GM18498 (cell line): ENCODE measurements around the gene AVL9.
"Not testable (repeated sequence)": the region's sequence is repeated elsewhere in the genome, so short reads cannot be mapped to it uniquely, and the experiment has no call there.

ENCODE experiments used
- ATAC-seq: cut with Tn5 transposase; IDR thresholded peaks from one replicate; pipeline ENCODE4 v1.9.1; 2021; ENCODE audit warnings: mild to moderate bottlenecking, moderate library complexity; ENCODE audit not compliant: unreplicated experiment

Gene AVL9

DNA sequence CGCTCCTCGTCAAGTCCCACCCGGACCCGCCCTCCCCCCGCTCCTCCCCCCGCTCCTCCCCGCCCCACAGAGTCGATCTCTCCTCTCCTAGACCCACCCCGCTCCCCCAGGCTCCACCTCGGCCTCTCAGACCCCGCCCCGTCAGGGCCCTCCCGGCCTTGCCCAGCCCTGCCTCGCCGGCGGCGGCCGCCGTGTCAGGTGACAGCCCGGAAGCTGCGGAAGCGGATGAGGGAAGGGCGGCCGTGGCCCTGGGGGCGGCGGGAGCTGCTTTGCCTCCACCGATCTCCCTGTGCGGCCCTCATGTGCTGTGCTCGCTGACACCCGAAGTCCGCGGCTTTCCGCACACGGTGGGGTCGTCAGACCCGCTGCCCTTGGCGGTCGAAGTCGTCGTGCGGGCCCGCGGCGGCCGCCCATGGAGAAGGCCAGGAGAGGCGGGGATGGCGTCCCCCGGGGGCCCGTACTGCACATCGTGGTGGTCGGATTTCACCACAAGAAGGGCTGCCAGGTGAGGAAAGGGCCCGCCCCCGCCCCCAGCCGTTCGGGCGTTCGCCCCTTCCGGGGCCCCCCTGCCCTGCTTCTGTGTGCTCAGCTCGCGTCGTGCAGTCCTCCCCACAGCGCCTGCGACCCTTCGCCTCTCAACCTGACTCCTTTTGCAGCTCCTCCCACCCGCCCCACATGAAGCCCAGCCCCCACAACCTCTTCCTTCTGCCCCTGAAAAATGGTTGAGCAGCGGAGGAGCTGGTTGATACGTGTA, at the start of gene AVL9:
AVL9 (plus strand) TSS at position 192 of the 754 bp plus-strand sequence; CDS start at position 413, 221 bp downstream.
- peak; percentile 96 for ATAC-seq

DNA sequence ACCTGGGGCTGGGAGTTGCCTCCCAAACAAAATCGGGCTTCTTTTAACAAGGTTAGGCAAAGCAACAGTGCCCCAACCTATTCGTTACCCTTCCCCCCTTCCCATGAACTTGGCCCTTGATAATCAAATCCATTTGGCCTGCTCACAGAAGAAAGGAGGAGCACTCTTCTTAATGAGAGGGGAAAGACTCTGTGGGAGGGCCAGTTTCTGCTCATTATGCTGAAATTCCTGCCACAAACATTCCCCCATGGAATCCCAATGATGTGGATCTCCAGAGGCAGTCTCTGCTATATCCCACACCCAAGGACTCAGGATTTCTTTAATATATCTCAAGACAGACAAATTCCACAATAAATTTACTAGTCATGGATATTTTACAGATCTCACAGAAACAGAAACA, 48.1 kb upstream of the AVL9 start:
- no peak for ATAC-seq

DNA sequence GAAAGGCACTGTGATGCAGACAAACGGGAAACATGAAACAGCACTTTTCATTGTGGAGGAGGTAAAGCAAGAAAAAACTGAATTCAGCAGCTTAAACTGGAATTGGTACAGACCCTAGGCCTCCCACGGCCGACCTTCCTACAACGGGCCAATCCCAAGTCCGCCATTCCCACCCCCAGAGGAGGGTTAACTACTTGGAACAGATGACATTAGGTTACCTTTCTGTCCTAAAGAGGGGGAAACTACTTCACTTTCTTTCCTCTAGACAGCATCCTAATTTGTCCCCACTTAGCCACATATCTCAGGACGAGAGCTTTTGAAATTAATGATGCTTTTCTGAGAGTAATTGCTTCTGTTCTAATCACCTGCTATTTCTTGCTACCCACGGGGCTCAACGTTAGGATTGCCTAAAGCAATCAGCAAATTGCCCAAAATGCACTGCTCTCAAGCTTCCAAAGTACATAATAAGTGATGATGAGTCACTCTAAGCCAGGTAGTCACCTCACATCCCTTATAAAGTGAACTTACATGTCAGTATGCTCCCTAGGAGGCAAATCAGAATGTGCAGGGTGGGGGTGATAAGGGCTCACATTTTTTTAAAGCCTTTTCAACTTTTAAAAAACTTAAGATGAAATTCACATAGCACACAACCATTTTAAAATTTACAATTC, 41.8 kb upstream of the AVL9 start:
- no peak for ATAC-seq

DNA sequence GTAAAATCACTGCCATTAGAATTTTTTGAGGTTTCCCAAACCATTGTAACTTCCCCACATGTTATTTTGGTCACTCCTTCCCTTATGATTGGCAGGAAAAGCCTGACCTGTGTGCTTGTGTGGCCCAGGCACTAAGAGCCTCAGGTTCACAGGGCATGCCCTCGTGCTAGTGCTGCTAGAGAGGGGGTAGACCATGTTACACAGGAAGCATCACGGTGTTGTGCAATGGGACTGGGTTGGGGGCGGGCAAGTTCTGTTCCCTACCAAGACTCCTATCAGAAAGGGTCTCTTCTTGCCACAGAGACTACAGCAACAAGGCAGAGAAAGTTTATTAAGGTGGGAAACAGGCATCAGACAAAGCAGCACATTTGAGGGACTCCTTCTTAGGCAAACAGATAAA, 37.3 kb upstream of the AVL9 start:
- ATAC-seq, result no peak

DNA sequence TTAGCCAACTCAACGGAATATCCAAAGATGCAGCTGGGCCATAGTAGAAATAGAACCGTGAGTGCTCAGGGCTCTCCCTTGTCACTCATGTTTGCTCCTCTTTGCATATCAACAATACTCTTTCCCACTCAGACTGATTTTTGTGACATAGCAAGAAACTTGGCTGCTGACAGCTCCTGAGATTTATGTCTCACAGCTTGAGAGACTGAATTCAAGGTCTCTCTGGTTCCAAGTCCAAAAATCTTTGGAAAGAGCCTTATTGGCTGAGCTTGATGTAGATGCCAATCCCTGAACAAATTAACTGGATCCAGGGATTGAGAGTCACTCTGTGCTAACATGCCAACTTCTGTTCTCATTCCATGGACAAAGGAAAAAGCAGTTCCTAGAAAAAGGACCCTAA, 35.5 kb upstream of the AVL9 start:
- ATAC-seq, result no peak

DNA sequence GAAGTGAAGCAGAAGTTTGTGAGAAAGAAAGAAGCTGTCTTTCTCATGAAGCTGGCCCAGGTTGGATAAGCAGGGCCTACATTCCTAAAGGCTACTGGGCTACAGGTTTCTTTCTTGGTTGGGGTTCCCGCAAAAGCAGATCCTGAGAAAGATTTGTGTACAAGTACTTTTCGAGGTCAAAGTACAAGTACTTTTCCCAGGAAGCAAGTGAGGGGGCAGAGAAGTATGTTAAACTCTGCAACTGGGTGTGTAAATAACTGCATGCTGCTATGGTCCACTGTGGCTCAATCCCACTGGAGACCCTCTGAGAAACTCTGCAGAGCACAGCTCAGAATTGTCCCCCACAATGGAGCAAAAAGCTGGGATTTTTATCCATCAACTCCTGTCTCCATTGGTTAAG, 33.8 kb upstream of the AVL9 start:
- ATAC-seq, result no peak

DNA sequence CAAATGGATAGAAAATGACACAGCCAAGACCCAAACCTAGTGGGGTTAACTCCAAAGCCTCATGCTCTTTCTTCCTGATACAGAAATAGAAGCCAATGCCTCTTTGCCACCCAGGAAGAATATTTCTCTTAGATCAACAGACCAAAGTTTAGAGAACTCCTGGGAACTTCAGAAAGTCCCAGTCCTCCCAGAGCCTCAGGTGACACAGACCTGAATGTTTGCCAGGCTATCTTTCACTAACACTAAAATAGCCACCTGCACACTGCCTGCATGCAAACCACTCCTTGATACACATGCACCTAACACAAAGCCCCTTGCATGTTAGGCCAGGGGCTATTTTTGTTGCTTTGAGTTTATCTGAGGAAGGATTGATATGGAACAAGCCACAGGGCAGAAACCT, 32.8 kb upstream of the AVL9 start:
- ATAC-seq, result no peak

DNA sequence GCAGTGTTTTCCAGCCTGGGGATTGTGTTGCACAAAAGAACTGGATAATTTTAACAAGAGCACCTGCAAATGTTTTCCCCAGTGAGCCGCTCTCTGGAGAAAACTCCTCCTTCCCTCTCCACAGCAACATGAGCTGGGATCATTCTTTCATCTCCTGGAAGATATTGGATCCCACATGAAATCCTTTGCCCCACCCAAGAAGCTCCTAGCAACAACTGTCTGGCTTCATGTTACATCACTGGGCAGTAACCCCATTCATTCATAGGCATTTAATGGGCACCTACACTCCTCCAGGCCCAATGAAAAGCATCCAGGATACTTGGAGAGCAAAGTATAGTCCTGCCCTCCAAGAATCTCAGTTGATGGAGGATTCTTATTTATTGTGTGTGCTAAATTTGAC, 32.3 kb upstream of the AVL9 start:
- ATAC-seq, result no peak

DNA sequence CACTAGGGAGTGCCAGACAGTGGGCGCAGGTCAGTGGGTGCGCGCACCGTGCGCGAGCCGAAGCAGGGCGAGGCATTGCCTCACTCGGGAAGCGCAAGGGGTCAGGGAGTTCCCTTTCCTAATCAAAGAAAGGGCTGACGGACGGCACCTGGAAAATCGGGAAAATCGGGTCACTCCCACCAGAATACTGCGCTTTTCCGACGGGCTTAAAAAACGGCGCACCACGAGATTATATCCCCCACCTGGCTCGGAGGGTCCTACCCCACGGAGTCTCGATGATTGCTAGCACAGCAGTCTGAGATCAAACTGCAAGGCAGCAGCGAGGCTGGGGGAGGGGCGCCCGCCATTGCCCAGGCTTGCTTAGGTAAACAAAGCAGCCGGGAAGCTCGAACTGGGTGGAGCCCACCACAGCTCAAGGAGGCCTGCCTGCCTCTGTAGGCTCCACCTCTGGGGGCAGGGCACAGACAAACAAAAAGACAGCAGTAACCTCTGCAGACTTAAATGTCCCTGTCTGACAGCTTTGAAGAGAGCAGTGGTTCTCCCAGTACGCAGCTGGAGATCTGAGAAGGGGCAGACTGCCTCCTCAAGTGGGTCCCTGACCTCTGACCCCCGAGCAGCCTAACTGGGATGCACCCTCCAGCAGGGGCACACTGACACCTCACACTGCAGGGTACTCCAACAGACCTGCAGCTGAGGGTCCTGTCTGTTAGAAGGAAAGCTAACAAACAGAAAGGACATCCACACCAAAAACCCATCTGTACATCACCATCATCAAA, 30.5 kb upstream of the AVL9 start:
- ATAC-seq, result not testable (repeated sequence)

DNA sequence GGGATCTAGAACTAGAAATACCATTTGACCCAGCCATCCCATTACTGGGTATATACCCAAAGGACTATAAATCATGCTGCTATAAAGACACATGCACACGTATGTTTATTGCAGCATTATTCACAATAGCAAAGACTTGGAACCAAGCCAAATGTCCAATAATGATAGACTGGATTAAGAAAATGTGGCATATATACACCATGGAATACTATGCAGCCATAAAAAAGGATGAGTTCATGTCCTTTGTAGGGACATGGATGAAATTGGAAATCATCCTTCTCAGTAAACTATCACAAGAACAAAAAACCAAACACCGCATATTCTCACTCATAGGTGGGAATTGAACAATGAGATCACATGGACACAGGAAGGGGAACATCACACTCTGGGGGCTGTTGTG, 25.3 kb upstream of the AVL9 start:
- not testable (repeated sequence) for ATAC-seq

DNA sequence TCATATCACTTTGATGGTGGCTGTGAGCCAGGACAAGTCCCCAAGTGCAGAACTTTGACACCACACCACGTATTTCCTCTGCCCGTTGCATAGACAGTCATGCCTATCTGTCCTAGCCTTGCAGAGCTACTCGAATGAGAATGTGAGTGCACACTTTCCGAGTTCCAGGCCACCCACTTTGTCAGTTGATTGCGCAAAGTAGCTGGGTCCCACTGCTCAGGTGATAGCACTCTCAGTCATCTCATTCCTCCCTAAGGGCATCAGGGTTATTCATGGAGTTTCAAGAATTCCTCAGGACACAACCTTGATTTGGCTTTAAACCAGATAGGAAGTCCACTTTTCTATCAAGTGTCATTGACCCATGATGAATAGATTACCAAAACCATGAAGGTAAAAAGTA, 24.4 kb upstream of the AVL9 start:
- ATAC-seq, result no peak

DNA sequence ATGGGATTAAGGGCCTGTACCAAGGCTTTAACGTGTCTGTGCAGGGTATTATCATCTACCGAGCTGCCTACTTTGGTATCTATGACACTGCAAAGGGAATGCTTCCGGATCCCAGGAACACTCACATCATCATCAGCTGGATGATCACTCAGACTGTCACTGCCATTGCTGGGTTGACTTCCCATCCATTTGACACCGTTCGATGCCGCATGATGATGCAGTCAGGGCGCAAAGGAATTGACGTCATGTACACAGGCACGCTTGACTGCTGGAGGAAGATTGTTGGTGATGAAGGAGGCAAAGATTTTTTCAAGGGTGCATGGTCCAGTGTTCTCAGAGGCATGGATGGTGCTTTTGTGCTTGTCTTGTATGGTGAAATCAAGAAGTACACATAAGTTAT, 23.3 kb upstream of the AVL9 start:
- ATAC-seq, result no peak

DNA sequence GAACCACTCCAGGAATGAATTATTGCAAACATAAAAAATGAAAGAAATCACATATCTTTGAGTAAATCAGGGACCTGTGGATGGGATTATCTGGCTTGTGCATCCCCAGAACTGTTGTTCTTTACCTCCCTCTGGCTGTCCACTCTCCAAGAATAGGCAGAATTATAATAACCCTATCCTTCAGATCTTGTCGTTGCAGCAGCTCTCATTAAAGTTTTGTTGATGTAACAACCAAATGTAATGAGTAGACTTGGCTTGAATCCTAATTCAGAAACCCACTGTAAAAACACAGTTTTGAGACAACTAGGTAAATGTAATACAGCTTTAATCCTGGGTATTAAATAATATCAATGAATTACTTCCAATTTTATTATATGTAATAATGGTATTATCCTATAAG, 21.3 kb upstream of the AVL9 start:
- no peak for ATAC-seq

DNA sequence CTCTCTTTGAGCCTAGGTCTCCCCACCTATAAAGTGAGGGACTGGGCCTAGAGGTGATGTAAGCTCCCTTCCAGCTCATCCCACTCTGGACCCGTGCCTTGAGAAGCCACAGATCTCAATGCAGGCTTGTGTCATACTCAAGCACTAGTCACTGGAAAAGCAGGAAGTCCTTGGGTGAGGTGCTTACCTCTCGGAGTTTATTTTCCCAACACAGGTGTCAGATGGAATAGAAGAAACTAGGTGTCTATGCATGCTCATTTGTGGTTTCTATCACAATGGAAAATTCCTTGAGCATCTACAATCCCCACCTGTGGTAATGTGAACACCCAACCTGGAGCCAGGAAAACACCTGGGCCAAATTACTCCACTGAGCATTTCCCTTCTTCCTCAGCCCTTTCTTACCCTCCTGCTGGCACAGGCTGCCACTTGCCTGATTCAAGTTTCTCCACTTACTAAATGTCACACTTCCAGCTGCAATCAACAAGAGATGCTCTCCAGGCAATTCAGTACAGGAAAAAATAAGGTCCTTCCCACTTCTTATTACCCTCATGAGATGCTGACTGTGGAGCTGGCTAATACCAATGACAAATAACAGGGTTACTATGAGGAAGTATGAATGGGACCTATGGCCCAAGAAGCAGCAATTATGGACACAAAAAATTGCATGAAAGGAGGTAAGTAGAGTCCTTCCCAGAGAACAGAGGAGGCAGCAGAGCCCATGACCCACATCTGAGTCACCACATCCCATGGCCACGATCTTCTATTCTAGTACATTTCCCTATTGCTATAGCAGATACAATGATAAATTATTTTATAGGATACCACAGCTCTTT, 18.3 kb upstream of the AVL9 start:
- ATAC-seq, result no peak

DNA sequence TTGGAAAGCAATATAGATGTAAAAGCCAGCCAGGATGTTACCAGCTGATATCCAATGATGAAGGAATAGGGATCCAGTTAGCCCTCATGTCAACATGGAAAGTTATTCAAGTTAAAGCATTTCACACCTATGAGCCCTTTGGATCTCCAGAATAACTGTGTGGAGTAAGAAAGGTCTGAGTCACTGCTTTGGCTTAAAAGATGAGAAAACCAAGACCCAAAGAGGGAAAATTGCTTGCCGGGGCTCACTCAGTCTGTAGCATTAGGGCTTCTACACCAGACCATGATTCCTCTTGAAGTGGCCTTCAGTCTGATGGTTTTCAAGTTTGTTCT, 17.7 kb upstream of the AVL9 start:
- ATAC-seq, result no peak

DNA sequence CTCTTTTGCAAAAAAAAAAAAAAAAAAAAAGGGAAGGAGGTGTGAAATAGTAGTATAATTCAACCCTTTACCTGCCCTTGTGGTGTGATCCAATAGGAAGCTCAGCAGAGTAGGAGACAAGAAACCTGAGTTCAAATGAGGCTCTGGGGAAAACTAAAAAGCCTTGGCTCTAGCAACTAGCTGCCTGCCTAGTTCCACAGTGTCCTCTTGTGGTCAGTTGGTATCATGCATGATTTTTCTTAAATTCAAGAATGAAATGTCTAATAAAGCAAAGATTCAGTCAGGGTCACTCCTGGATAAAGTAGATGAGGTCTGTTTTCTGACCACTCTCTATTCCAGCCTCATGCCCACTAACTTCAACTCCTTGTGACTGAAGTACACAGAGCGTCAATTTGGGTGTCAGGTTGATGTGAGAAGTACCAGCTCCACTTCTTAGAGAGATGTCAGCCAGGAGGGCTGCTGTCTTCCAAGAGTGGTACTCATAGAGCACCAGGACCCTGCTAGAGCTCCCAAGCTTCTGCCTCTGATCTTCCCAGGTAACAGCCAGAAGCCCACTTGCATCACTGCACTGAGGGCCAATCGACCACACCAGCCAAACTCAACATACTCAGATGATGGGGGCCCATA, 15.6 kb upstream of the AVL9 start:
- ATAC-seq, result peak; percentile 61

DNA sequence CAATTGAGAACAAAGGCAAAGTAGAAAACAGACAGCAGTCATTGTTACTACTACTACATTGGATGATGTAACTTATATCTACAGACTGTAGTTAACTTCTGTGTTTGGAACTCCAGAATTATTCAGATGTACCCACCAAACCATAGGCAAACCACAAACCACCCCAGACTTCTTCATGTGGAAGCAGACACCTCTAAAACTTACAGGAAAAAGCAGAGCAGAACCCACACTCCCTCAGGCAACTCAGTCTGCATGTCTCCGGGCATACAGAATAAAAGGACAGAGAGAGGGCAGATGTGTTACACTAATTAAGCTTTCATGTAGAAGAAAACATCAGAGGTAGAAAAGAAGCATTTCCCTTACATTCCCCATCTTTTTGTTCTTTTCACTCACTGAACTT, 14.1 kb upstream of the AVL9 start:
- ATAC-seq, result no peak

DNA sequence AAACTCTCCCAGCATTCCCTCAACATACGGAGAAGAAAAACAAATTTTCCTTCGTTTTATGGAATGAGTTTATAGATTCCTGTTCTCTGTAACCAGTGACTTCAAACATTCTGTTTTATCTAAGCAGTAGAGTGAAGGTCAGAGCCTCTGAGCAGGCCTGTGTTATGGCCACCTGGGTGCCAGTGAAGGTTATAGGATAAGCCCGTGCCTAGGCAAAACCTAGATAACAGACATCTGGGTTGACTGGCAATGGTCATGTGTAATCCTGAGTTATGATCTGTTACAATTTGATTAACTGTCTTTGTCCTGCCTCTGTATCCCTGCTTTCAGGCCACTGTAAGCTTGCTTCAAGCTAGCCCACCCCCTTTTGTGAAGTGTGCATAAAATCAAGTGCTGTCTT, 13.4 kb upstream of the AVL9 start:
- no peak for ATAC-seq

DNA sequence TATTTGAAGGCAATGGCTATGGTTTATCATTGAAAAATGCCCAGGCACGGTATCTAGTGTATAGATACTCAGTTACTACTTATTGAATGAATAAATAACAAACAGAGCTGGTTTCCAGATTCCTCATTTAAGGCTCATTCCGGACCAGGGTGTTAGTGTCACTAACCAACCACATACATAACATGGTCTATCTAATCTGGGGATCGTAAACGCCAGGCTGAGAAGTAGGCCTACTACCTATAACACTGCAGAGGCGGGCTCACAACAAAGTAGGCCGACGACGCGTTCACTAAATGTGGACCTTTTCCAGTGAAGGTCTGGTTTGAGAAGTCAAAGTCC, 5.5 kb upstream of the AVL9 start:
- no peak for ATAC-seq

DNA sequence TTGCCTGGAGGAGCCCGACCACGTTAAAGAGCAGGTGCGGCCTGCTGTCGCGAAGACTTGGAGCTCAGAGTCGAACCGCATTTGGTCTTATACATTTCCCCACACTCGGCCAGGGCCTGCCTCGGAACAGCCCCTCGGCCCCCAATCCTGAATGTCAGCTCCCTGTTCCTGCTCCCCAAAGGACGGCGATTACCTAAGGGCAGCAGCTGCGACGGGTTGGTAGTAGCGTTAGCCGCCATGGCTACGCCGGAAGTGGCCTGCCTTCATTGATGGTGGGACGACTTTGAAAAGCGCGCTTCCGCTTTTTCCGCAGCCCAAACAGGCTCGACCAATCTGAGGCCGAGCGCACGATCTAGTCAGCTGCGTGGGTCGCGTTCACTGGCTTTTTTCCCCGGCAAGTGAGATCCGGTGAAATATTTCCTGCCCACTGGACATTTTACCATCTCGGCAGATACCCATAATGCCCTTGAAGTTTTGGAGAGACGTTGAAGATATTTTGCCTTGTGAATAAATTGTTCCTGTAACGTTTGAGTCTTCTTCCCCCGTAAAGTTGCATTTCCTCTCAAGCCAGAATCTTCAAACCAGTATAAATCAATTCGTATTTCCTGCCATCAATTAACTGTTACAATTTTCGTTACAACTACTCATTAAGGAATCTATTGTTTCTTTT, 5.0 kb upstream of the AVL9 start, which contains the start of gene LSM5:
LSM5 (minus strand) TSS at position 254 of the 670 bp plus-strand sequence; CDS start at position 239, 15 bp downstream.
- peak; percentile 87 for ATAC-seq
